H9 (cell line): ENCODE results near the gene NID1. TPM values are rescaled to one million over a fixed set of nuclear protein-coding genes. Genes with fewer than 3 reads are reported as not detected.

Experiments used
- DNase-seq: peaks from one replicate; pipeline ENCODE4 v3.0.0-alpha.2; 2017
- H2AFZ ChIP-seq: one replicate; pipeline ENCODE4 v1.6.1; 2013; ENCODE audit warnings: mild to moderate bottlenecking, low read length, control low read depth, moderate library complexity
- H2AK5ac ChIP-seq: 2 replicates; pipeline ENCODE4 v1.6.1; 2013; ENCODE audit warnings: low read length, control low read depth, mixed read lengths; ENCODE audit not compliant: insufficient read length
- H2BK120ac ChIP-seq: one replicate; pipeline ENCODE4 v1.6.1; 2013; ENCODE audit warnings: low read depth, mild to moderate bottlenecking, low read length, control low read depth, inconsistent platforms; ENCODE audit not compliant: poor library complexity, severe bottlenecking
- H2BK12ac ChIP-seq: 2 replicates; pipeline ENCODE4 v1.6.1; 2013; ENCODE audit warnings: low read length, control low read depth, mixed read lengths, low read depth; ENCODE audit not compliant: insufficient read length
- H2BK15ac ChIP-seq: 2 replicates; pipeline ENCODE4 v1.6.1; 2013; ENCODE audit warnings: low read depth, low read length, control low read depth
- H2BK20ac ChIP-seq: one replicate; pipeline ENCODE4 v1.6.1; 2013; ENCODE audit warnings: low read depth, mild to moderate bottlenecking, low read length, control low read depth, inconsistent platforms; ENCODE audit not compliant: poor library complexity, severe bottlenecking
- H2BK5ac ChIP-seq: 2 replicates; pipeline ENCODE4 v1.6.1; 2013; ENCODE audit warnings: low read length, control low read depth, mixed read lengths; ENCODE audit not compliant: insufficient read length
- H3K14ac ChIP-seq: 2 replicates; pipeline ENCODE4 v1.6.1; 2013; ENCODE audit warnings: low read length, control low read depth; ENCODE audit not compliant: insufficient read depth
- H3K18ac ChIP-seq: 2 replicates; pipeline ENCODE4 v1.6.1; 2013; ENCODE audit warnings: low read depth, mild to moderate bottlenecking, mixed read lengths, low read length, control low read depth; ENCODE audit not compliant: insufficient read length
- H3K23ac ChIP-seq: 2 replicates; pipeline ENCODE4 v1.6.1; 2013; ENCODE audit warnings: low read length, control low read depth, mixed read lengths, low read depth; ENCODE audit not compliant: insufficient read length
- H3K23me2 ChIP-seq: 2 replicates; pipeline ENCODE4 v1.6.1; 2013; ENCODE audit warnings: low read depth, mild to moderate bottlenecking, mixed read lengths, low read length, control low read depth; ENCODE audit not compliant: insufficient read length, poor library complexity, severe bottlenecking
- H3K27ac ChIP-seq: 2 replicates; pipeline ENCODE4 v1.5.1; 2013; ENCODE audit warnings: low read length, control low read depth, mixed read lengths, low read depth; ENCODE audit not compliant: insufficient read length
- H3K27me3 ChIP-seq: 2 replicates; pipeline ENCODE4 v1.6.1; 2013; ENCODE audit warnings: low read length, control low read depth, inconsistent platforms; ENCODE audit not compliant: insufficient read depth
- H3K4ac ChIP-seq: 2 replicates; pipeline ENCODE4 v1.6.1; 2013; ENCODE audit warnings: low read depth, mild to moderate bottlenecking, control low read depth, inconsistent platforms, low read length, moderate library complexity
- H3K4me1 ChIP-seq: 2 replicates; pipeline ENCODE4 v1.6.1; 2013; ENCODE audit warnings: low read length, control low read depth, inconsistent platforms; ENCODE audit not compliant: insufficient read depth
- H3K4me2 ChIP-seq: 2 replicates; pipeline ENCODE4 v1.6.1; 2013; ENCODE audit warnings: low read length, control low read depth, mixed read lengths; ENCODE audit not compliant: insufficient read length, insufficient read depth
- H3K56ac ChIP-seq: 2 replicates; pipeline ENCODE4 v1.6.1; 2013; ENCODE audit warnings: low read depth, mild to moderate bottlenecking, mixed read lengths, low read length, control low read depth; ENCODE audit not compliant: insufficient read length
- H3K79me1 ChIP-seq: 2 replicates; pipeline ENCODE4 v1.6.1; 2013; ENCODE audit warnings: low read depth, mild to moderate bottlenecking, moderate library complexity, low read length, control low read depth, inconsistent platforms; ENCODE audit not compliant: insufficient read depth, poor library complexity, severe bottlenecking
- H3K79me2 ChIP-seq: 2 replicates; pipeline ENCODE4 v1.6.1; 2013; ENCODE audit warnings: low read length, control low read depth, inconsistent platforms; ENCODE audit not compliant: insufficient read depth
- H3K9ac ChIP-seq: 2 replicates; pipeline ENCODE4 v1.6.1; 2013; ENCODE audit warnings: low read length, control low read depth, mixed read lengths; ENCODE audit not compliant: insufficient read length; ENCODE audit errors: extremely low read depth
- H3K9me3 ChIP-seq: one replicate; pipeline ENCODE4 v1.6.1; 2013; ENCODE audit warnings: low read depth, low read length, inconsistent platforms; ENCODE audit not compliant: control insufficient read depth
- H3T11ph ChIP-seq: one replicate; pipeline ENCODE4 v1.6.1; 2013; ENCODE audit warnings: mild to moderate bottlenecking, low read length, control low read depth, inconsistent platforms
- H4K20me1 ChIP-seq: one replicate; pipeline ENCODE4 v1.6.1; 2013; ENCODE audit not compliant: control insufficient read depth, insufficient read length, insufficient read depth
- H4K5ac ChIP-seq: 2 replicates; pipeline ENCODE4 v1.6.1; 2013; ENCODE audit warnings: low read depth, mild to moderate bottlenecking, mixed read lengths, low read length, control low read depth; ENCODE audit not compliant: insufficient read length
- H4K8ac ChIP-seq: replicated peaks from 2 replicates; pipeline ENCODE4 v1.6.1; 2013; ENCODE audit warnings: low read length, control low read depth, mixed read lengths, low read depth; ENCODE audit not compliant: insufficient read length
- H4K91ac ChIP-seq: 2 replicates; pipeline ENCODE4 v1.6.1; 2013; ENCODE audit warnings: low read depth, mild to moderate bottlenecking, moderate library complexity, mixed read lengths, low read length, control low read depth; ENCODE audit not compliant: insufficient read length
- H3K27ac Mint-ChIP-seq, 3 experiments: 2 replicates in 2 of 3; 3 replicates in 1 of 3; pipeline ENCODE4 v1.8.0; 2020 to 2021; ENCODE audit warnings: mixed read lengths in 3 of 3, mild to moderate bottlenecking in 1 of 3, moderate library complexity in 1 of 3
- H3K27me3 Mint-ChIP-seq: 2 replicates; pipeline ENCODE4 v1.8.0; 2021; ENCODE audit warnings: low read depth, mild to moderate bottlenecking, moderate library complexity, mixed read lengths
- H3K36me3 Mint-ChIP-seq, 3 experiments: 2 replicates in 2 of 3; 3 replicates in 1 of 3; pipeline ENCODE4 v1.8.0; 2020 to 2021; ENCODE audit warnings: low read depth in 3 of 3, mixed read lengths in 3 of 3; ENCODE audit not compliant: insufficient read depth in 1 of 3
- H3K4me1 Mint-ChIP-seq, 2 experiments: 2 replicates each; pipeline ENCODE4 v1.8.0; 2020; ENCODE audit warnings: mixed read lengths in 2 of 2
- H3K4me3 Mint-ChIP-seq, 2 experiments: 2 replicates in 1 of 2; 3 replicates in 1 of 2; pipeline ENCODE4 v1.8.0; 2020 to 2021; ENCODE audit warnings: mild to moderate bottlenecking in 2 of 2, mixed read lengths in 2 of 2, moderate library complexity in 1 of 2
- H3K9me3 Mint-ChIP-seq, 2 experiments: 2 replicates in 1 of 2; 3 replicates in 1 of 2; pipeline ENCODE4 v1.8.0; 2020; ENCODE audit warnings: mild to moderate bottlenecking in 2 of 2, mixed read lengths in 2 of 2, moderate library complexity in 1 of 2
- WGBS: extraction: QIAGEN DNeasy Blood & Tissue Kit; methylation state at CpG from one replicate; pipeline ENCODE4 v1.1.7; 2013; ENCODE audit warnings: missing lambda C conversion rate, low lambda C conversion rate, mixed read lengths; ENCODE audit not compliant: insufficient read length; ENCODE audit errors: extremely low coverage; 5-methylcytosine and 5-hydroxymethylcytosine counted together
- total RNA-seq: library from RNA; stranded (reverse); gene quantifications from 2 replicates; pipeline ENCODE4 v1.2.1, GENCODE V29; 2021
- TF ChIP-seq, protein P1 (sequence below): fragments of 200-600 bp; sonication (generic); conservative IDR thresholded peaks from 3 replicates; pipeline ENCODE4 v1.8.0; 2021; ENCODE audit warnings: antibody characterized with exemption, mild to moderate bottlenecking

The NID1 gene
- total RNA-seq, 1 experiment from 2014 or later, result 28.5 TPM

DNA sequence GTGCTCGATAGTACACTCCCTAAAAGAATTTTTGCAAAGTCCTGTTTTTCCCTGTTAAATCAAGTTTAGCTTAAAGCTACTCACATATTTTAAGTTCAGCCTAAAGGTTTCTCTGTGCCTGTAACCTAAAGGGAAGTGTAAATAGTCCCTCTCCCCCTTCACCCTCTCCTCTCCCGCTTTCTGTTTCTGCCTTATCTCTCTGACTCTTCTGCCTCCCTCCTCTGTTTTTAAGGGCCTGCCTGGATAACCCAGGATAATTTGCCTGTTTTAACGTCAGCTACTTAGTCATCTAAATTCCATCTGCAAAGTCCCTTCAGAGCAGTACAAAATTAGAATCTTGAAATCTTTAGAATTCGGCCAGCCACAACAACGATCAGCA lies 92.6 kb downstream of the NID1 start:
- no peak overlapping the region for H2BK15ac ChIP-seq
- Mint-ChIP-seq H3K4me3 (peak overlapping the region; percentile 72 to 85), H3K27ac (peak overlapping the region; percentile 59 to 97 (median 88); a peak in 5 of 7 replicates), H3K9me3 (no peaks in the 10 kb centered on the region), H3K27me3 (no peaks in the 10 kb centered on the region; the same call in 1 of the 2 replicates), H3K4me1 (peaks cover 7 to 12% of the 10 kb centered on the region in 2 experiments; a peak in 3 of 4 replicates), H3K36me3 (peaks cover 0 to 1% (median 0%) of the 10 kb centered on the region in 3 experiments; a peak in 1 of 7 replicates)
- H2BK20ac ChIP-seq, result no peak overlapping the region
- H3K79me1 ChIP-seq, result no peaks in the 10 kb centered on the region
- H3K18ac ChIP-seq, result no peak overlapping the region
- peak overlapping the region; percentile 72 for H3K4me2 ChIP-seq
- no peaks in the 10 kb centered on the region for H3K27me3 ChIP-seq
- no CpG with 5 or more reads among the region's 5 CpGs for WGBS
- H3K79me2 ChIP-seq, result no peaks in the 10 kb centered on the region
- TF ChIP-seq, protein P1, sequence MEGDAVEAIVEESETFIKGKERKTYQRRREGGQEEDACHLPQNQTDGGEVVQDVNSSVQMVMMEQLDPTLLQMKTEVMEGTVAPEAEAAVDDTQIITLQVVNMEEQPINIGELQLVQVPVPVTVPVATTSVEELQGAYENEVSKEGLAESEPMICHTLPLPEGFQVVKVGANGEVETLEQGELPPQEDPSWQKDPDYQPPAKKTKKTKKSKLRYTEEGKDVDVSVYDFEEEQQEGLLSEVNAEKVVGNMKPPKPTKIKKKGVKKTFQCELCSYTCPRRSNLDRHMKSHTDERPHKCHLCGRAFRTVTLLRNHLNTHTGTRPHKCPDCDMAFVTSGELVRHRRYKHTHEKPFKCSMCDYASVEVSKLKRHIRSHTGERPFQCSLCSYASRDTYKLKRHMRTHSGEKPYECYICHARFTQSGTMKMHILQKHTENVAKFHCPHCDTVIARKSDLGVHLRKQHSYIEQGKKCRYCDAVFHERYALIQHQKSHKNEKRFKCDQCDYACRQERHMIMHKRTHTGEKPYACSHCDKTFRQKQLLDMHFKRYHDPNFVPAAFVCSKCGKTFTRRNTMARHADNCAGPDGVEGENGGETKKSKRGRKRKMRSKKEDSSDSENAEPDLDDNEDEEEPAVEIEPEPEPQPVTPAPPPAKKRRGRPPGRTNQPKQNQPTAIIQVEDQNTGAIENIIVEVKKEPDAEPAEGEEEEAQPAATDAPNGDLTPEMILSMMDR, result no peak
- H3K4ac ChIP-seq, result no peak overlapping the region
- H3K56ac ChIP-seq, result no peak overlapping the region
- no peak overlapping the region for H3K23ac ChIP-seq
- no peak overlapping the region for H3K27ac ChIP-seq
- no peak overlapping the region for H2BK12ac ChIP-seq
- DNase-seq, result no peak
- H4K8ac ChIP-seq, result no peak overlapping the region
- no peak overlapping the region for H4K91ac ChIP-seq
- peak overlapping the region; percentile 87 for H2AFZ ChIP-seq
- no peak overlapping the region for H4K5ac ChIP-seq
- H2AK5ac ChIP-seq, result no peak overlapping the region
- no peak overlapping the region for H3K14ac ChIP-seq
- H3T11ph ChIP-seq, result no peak overlapping the region
- peaks cover 8% of the 10 kb centered on the region for H3K9me3 ChIP-seq
- no peaks in the 10 kb centered on the region for H4K20me1 ChIP-seq
- H3K9ac ChIP-seq, result no peak overlapping the region
- no peaks in the 10 kb centered on the region for H3K4me1 ChIP-seq
- no peak overlapping the region for H2BK120ac ChIP-seq
- H2BK5ac ChIP-seq, result no peak overlapping the region
- H3K23me2 ChIP-seq, result peaks cover 5% of the 10 kb centered on the region
